ENCODE results near the gene ARSH.
"Not testable (repeated sequence)": the region's sequence is repeated elsewhere in the genome, so short reads cannot be mapped to it uniquely, and the experiment has no call there.

ARSH gene

DNA sequence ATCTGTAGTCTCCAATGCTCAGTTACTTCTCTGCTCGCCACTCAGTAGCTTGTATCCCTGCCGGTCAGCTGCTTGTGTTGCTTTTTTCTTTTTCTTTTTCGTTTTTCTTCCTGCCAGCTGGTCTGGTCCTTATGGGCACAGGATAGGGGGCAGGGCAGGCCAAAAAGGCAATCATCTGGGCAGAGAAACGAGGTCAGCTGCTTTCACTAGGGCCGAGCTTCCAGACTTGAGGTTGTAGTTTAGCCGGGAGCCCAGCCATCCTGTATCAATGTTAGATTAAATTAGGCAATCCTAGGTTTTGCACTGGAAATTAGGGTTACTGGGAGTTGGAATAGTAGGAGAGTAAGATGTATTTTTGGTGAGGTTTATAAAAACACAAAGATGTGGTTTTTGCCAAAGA, 38.3 kb downstream of the ARSH start:
- no peak for DNase-seq

DNA sequence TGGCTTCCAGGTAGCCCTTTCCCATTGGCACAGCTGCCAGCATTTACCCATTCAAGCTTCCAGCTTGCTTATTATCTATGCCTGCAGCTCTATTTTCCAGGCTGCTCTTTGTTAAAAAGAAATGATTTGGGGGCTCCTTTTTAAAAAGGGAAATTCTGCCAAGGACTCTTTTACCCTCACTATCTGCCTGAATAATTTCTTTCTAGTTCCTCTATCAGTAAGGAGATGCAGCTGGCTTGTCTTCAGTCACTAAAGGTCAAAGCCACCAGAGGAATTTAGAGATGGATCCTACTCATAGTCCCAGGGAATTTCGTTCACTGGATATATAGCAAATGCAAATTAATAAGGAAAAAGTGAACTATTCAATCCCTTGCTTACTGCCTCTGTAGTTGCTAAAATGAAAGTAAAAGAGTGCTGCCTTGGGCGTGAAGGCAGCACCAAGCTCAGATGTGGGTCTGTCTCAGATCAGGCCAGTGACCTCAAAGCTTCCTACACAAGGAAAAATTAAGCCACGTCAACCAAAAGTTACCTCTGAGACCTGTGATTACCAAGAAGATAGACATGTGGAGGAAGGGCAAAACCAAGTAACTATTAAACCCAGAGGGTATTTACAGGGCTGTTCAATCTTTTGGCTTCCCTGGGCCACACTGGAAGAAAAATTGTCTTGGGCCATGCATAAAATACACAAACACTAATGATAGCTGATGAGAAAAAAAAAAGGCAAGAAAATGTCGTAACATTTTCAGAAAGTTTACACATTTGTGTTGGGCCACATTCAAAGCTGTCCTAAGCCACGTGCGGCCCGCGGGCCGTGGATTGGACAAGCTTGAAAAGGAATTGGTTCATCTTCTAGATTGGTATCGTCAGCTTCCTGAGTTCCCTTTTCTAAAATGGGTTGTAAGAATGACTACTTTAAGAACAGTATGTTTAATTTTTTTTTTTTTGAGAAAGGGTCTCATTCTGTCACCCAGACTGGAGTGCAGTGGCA, 40.2 kb downstream of the ARSH start:
- DNase-seq = no peak

DNA sequence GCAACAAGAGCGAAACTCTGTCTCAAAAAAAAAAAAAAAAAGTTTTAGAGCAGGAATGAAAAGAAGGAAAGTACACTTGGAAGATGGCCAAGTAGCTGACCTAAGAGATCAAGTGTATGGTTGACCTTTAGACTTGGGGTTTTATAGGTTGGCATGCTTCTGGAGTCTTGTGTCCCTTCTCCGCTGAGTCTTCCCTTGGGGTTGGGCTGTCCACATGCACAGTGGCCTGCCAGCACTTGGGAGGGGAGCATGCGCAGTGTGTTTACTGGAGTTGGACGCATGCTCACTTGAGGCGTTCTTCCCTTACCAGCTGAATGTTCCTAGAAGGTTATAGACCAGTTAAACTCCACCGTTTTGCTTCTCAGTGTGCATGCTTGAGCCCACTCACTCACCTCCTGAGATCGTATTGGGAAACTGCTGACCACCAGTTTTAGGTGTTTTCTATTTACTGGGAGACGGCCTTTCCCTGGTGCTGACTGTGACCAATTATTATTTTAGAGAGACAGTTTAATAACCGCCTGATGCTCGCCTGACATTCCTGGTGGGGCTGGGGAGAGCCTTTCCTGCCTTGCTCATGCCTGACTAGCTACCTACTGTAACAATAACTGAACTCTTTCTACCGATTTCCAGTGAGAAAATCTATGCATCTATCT, 44.3 kb downstream of the ARSH start:
- not testable (repeated sequence) for DNase-seq

DNA sequence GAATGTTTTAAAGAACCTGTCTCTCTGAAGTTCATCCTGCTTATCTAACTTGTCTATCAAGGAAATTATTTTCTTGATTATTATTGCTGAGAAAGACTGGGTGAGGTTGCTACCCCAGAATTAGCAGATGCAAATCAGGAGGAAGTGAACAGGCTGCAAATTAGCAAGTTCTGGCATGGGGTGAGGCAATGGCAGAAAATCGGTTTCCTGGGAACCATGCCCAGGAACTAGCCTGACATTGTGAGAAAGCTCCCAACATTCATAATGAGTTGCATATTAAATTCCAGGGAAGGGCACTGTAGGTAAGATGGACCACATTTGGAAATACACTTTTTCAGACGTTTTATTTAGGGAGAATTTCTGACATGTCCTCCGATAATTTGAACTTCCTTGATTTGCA, 46.5 kb downstream of the ARSH start:
- DNase-seq = no peak

DNA sequence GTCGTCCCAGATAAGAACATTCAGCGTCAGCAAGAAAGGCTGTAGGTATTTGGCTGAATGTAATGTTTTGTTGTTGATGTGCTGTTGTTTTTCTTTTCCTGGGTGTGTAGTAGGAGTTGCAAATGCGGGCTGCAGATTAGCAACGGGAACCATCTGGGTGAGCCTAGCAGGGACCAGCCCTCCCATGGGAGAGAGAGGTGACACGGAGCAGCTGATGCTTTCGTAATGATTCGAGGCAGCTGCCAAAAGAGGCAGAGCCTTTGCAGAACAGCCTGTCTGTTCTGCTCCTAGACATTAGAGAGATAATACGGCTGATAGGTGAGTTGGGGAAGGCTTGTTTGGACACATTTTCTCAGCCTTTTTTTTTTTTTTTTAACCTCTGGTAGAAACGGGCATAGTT, 60.2 kb downstream of the ARSH start:
- peak; percentile 59 for DNase-seq

DNA sequence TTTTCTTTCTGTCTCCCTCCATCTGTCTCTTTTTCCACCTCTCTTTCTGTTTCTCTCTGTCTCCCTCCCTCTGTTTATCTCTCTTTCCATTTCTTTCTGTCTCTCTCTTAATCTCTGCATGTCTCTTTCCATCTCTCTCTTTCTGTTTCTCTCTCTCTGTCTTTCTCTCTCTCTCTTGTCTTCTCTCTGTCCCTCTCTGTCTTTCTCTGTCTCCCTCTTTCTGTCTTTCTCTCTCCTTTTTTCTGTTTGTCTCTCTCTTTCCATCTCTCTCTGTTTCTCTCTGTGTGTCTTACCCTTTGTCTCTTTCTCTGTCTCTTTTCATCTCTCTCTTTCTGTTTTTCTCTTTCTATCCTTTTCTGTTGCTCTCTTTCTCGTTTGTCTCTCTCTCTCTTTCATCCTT, 69.6 kb downstream of the ARSH start:
- no peak for DNase-seq

DNA sequence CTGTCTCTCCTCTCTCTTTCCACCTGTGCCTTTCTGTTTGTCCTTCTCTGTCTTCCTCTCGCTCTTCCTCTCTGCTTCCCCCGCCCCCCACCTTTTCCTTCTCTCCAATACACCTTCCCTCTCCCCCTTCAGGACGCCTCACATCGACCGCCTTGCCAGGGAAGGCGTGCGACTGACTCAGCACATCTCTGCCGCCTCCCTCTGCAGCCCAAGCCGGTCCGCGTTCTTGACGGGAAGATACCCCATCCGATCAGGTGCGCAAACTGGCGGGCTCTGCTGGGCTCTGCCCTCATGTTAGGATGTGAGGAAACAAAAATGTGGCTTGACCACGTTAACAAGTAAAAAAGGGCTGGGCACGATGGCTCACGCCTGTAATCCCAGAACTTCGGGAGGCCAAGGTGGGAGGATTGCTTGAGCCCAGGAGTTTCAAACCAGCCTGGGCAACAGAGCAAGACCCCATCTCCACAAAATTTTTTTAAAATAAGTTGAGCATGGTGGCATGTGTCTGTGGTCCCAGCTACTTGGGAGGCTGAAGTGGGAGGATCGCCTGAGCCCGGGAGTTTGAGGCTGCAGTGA, 70.2 kb downstream of the ARSH start:
- no peak for DNase-seq

Measured in NCI-H524 treated with DMSO at 0.1 percent for 48 hours (cell line).